ENCODE data around the gene PGRMC2.
A peak's percentile ranks its signal among the peaks of the same experiment; 100 is the strongest.

DNA sequence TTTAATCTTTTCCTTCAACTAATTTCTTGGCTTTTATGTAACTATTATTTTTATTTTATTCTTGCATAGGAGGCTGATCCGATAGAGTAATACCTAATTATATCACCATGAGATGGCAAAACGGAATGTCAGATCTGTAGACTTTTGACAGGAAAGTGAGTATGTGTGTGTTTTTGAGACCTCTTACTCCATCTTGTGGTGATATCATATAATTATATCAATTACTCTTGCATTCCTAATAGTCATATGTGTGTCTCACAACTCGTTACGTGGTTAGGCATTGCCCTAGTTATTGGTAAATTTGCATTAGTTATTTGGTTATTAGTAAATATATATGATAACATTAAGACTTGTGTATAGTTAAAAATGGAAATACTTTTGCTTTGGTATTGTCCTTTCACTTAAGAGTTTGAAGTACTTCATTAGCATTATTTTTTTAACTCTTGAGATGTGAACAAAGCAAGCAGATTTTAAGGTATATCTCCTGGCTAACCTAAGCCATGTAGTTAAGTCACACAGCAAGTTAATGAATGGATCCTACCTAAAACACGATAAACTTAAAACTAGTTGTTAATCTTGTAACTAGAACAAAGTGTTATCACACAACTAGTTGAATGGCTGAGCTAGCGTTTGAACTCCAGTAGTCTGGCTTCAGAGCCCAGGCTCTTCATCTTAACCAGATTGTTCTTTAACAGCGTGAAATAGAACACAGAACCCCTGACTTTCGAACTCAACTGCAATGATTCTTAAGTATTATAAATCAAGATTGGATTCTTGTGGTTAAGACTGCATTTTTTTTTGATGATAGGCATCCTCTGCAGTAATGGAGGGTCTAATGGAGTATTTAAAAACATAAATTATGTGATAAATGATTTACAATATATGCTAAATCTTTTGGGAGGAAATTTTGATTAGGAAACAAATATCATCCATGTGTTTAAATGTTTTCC is 67.1 kb downstream of the PGRMC2 start:
- TF ChIP-seq ZNF565 (CRISPR knock-in tag; conservative IDR thresholded peaks at IDR 0.05; ENCODE audit: low read depth), result no peak
- TF ChIP-seq CREB5 (CRISPR knock-in tag; IDR thresholded peaks at IDR 0.05; ENCODE audit: low read depth), result no peak
- TF ChIP-seq ZFP30 (CRISPR knock-in tag; IDR thresholded peaks at IDR 0.05), result no peak
- TF ChIP-seq PPARA (CRISPR knock-in tag; IDR thresholded peaks at IDR 0.05; ENCODE audit: borderline replicate concordance), result no peak
- TF ChIP-seq ZFP3 (CRISPR knock-in tag; IDR thresholded peaks at IDR 0.05), result no peak
- no peak for TF ChIP-seq SNAI2 (CRISPR knock-in tag; IDR thresholded peaks at IDR 0.05)
- TF ChIP-seq ESRRG (CRISPR knock-in tag; IDR thresholded peaks at IDR 0.05), result no peak
- no peak for TF ChIP-seq RARB (CRISPR knock-in tag; IDR thresholded peaks at IDR 0.05)
- TF ChIP-seq, protein P1, sequence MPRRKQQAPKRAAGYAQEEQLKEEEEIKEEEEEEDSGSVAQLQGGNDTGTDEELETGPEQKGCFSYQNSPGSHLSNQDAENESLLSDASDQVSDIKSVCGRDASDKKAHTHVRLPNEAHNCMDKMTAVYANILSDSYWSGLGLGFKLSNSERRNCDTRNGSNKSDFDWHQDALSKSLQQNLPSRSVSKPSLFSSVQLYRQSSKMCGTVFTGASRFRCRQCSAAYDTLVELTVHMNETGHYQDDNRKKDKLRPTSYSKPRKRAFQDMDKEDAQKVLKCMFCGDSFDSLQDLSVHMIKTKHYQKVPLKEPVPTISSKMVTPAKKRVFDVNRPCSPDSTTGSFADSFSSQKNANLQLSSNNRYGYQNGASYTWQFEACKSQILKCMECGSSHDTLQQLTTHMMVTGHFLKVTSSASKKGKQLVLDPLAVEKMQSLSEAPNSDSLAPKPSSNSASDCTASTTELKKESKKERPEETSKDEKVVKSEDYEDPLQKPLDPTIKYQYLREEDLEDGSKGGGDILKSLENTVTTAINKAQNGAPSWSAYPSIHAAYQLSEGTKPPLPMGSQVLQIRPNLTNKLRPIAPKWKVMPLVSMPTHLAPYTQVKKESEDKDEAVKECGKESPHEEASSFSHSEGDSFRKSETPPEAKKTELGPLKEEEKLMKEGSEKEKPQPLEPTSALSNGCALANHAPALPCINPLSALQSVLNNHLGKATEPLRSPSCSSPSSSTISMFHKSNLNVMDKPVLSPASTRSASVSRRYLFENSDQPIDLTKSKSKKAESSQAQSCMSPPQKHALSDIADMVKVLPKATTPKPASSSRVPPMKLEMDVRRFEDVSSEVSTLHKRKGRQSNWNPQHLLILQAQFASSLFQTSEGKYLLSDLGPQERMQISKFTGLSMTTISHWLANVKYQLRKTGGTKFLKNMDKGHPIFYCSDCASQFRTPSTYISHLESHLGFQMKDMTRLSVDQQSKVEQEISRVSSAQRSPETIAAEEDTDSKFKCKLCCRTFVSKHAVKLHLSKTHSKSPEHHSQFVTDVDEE (CRISPR knock-in tag; IDR thresholded peaks at IDR 0.05), result no peak
- peak; percentile 84 for TF ChIP-seq ISL1 (CRISPR knock-in tag; IDR thresholded peaks at IDR 0.05)
- TF ChIP-seq ZC3H10 (CRISPR knock-in tag; IDR thresholded peaks at IDR 0.05), result peak; percentile 58; the same call in 1 of the 2 replicates
- TF ChIP-seq CSDC2 (CRISPR knock-in tag; IDR thresholded peaks at IDR 0.05), result no peak
- TF ChIP-seq, protein P2, sequence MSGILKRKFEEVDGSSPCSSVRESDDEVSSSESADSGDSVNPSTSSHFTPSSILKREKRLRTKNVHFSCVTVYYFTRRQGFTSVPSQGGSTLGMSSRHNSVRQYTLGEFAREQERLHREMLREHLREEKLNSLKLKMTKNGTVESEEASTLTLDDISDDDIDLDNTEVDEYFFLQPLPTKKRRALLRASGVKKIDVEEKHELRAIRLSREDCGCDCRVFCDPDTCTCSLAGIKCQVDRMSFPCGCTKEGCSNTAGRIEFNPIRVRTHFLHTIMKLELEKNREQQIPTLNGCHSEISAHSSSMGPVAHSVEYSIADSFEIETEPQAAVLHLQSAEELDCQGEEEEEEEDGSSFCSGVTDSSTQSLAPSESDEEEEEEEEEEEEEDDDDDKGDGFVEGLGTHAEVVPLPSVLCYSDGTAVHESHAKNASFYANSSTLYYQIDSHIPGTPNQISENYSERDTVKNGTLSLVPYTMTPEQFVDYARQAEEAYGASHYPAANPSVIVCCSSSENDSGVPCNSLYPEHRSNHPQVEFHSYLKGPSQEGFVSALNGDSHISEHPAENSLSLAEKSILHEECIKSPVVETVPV (CRISPR knock-in tag; IDR thresholded peaks at IDR 0.05), result no peak
